Measurements from ENCODE around the gene MXD1.
"Not testable (repeated sequence)": the region's sequence is repeated elsewhere in the genome, so short reads cannot be mapped to it uniquely, and the experiment has no call there.

Gene MXD1, protein sequence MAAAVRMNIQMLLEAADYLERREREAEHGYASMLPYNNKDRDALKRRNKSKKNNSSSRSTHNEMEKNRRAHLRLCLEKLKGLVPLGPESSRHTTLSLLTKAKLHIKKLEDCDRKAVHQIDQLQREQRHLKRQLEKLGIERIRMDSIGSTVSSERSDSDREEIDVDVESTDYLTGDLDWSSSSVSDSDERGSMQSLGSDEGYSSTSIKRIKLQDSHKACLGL

DNA sequence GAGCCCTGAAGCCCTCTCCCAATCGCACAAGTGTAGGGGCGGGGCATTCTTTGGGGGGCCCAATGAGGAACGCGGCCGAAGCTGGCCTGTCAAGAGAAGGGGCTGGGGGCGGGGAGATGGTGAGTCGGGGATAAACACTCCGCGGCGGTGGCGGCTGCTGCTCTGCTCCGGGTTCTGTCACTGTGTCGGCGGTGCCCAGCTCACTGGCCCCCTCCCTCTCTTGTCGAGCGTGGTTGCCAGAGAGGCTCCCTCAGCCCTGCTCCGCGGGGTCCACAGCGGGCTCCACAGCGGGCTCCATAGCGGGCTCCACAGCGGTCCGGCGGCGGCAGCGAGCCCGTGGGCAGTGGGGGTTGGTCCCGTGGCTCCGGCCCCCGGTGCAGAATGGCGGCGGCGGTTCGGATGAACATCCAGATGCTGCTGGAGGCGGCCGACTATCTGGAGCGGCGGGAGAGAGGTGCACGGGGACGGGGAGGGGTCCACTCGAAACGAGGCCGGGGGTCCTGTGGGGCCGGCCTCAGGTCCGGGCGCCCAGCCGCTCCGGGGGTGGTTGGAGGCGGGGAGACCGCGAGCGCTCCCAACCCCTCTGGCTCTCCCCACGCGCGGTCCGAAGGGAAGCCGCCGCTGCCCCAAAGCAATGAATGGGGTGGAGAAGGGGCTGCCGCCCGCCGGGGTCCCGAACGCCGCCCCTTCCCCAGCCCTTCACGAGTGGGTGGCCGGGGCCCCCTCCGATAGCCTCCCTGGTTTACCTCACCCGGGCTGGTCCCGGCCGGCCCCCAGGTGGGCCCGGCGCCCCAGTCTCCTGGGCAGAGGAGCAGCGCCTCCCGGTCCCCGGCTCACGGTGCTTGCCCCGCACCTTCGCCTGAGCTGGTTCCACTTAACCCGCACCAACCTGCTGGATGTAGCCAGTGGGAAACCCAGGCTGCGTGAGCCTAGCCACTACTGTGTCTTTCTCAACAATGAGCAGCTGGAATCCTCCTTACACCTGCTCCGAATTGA, at the start of gene MXD1:
TSS of gene MXD1 (plus strand) at position 160 of the 996 bp plus-strand sequence. CDS start at position 382, 222 bp downstream.
- no peak for DNase-seq

DNA sequence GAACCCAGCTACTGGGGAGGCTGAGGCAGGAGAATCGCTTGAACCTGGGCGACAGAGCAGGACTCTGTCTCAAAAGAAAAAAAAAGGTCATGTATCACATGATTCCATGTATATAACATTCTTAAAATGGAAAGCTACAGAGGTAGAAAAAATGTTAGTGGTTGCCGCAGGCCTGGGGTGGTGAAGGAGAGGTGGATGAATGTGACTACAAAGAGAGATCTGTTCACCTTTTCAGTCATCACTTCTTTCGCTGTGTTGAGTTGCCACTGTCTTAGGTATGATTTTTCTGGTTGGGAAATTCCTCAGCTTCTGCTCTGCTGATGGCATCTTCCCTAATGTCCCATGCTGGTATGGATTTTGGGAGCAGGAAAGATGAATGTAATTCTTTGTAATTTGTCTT, 26.5 kb upstream of the MXD1 start:
- no peak for DNase-seq

DNA sequence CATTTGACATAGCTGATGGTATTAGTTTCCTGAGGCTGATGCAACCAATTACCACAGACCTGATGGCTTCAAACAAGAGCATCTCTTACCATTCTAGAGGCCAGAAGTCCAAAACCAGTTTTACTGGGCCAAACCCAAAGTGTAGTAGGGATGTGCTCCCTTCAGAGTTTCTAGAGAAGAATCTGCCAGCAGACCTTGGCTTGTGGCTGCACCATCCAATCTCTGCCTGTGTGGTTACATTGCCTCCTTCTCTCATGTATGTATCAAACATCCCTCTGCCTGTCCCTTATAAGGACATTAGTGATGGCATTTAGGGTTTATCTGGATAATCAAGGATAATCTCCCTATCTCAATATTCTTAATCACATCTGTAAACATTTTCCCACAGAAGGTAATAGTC, 25.6 kb upstream of the MXD1 start:
- DNase-seq, result no peak

DNA sequence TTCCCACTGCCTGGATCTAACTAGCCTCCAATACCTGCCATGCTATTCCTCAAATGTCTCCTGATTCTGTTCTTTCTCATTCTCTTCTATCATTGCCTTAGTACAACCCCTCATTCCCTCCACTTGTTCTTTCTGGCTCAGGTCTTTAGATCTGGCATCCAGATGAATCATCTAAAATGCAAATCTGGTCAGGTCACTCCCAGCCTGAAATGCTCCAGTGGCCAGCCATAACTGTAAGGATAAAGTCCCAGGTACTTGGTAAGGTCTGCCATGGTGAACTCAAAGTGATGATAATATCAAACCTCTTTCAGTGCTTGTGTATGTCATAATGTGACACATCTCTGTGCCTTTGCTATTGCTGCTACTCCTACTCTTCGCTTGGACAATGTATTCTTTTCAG, 24.0 kb upstream of the MXD1 start:
- DNase-seq, result no peak

DNA sequence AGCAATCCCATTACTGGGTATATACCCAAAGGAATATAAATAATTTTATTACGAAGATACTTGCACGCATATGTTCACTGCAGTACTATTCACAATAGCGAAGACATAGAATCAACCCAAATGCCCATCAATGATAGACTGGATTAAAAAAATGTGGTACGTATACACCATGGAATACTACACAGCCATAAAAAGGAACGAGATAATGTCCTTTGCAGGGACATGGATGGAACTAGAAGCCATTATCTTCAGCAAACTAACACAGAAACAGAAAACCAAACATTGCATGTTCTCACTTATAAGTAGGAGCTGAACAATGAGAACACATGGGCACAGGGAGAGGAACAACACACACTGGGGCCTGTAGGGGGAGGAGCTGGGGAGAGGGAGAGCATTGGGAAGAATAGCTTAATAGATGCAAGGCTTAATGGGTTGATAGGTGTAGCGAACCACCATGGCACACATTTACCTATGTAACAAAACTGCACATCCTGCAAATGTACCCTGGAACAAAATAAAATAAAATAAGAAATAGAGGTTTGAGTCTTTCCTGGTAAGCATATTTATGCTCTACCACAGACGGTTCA, 22.0 kb upstream of the MXD1 start:
- not testable (repeated sequence) for DNase-seq

DNA sequence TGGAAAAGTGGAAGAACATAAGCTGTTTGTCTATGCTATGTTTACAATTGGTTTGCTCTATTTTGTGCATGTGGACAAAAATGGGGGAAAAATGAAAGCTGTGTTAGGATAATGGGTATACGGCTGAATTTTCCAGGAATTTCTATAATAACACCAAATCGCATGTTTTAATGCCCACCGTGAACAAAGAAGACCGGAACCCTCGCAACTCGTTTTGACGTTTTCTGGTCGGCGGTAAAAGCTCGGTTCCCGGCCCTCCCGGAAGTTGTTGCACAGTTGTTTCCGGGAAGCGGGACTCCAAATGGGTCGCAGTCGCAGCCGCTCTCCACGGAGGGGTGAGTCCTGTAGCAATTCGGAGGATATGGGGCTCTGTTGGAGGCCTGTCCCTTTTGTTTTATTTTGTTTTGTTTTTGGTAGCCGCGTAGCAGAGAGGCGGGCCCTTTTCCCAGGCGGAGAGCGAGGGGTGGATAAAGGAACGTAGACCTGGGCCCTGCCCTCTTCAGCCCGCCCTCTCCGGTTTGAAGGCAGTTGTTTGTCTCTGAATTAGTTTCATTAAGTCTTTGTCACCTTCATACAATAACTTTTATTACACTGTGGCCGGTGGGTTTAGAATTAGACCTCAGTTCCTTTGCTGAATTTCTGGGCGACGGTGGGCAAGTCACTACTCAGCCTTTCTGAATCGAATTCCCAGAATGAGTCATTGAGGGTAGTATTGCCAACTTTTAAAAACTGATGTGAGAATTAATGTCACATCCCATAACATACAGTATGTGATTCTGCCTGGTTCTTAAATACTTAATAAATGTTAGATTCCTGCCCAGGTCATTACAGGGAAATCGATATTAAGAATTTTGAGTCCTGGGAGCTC, 21.0 kb upstream of the MXD1 start, which contains the start of gene SNRNP27:
TSS of gene SNRNP27 (plus strand) at position 273 of the 868 bp plus-strand sequence. CDS start at position 302, 29 bp downstream.
- peak; percentile 67 for DNase-seq

DNA sequence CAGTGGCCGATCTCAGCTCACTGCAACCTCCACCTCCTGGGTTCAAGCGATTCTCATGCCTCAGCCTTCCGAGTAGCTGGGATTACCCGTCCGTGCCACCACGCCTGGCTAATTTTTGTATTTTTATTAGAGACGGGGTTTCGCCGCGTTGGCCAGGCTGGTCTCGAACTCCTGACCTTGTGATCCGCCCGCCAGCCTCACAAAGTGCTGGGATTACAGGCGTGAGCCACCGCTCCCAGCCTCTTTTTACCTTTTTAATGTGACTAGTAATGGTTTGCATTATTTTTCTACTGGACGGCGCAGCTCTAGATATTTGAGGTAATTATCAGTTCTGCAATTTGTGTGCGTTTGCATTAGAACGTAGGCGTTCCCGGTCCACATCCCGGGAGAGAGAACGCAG, 20.2 kb upstream of the MXD1 start:
- DNase-seq, result not testable (repeated sequence)

DNA sequence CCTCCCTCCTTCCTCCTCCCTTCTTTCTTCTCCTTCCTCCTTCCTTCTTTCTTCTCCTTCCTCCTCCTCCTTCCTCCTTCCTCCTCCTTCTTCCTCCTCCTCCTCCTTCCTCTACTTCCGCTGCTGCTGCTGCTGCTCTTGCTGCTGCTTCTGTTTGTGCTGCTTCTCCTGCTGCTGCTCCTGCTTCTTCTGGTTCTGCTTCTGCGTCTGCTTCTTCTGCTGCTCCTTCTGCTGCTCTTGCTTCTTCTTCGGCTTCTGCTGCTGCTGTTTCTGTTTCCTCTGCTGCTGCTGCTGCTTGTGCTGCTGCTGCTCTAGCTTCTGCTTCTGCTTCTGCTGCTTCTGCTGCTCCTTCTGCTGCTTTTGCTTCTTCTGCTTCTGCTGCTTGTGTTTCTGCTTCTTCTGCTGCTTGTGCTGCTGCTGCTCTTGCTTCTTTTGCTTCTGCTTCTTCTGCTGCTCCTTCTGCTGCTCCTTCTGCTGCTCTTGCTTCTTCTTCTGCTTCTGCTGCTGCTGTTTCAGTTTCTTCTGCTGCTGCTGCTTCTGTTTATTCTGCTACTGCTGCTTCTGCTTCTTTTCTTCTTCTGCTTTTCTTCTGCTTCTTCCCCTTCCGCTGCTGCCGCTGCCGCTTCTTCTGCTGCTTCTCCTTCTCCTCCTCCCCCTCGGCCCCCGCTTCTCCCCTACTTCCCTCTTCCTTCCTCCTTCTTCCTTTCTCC, 12.5 kb upstream of the MXD1 start:
- DNase-seq, result no peak

DNA sequence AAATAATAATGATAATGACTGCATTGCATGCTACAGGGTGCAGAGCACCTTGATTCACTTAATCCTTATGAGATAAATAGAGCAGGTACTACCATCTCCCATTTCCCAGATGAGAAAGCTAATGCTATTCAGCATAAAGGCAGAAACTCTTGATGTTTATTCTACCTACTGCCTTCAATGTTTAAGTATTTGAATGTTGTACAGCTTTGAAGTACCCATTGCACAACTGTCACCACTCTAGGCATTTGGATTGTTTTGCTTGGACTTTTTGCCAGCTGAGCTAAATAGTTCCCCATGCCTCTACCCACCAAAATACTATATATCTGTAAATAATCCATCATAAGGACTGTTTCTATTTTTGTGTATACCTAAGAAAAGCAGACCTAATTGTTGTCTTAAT, 7.7 kb upstream of the MXD1 start:
- no peak for DNase-seq

DNA sequence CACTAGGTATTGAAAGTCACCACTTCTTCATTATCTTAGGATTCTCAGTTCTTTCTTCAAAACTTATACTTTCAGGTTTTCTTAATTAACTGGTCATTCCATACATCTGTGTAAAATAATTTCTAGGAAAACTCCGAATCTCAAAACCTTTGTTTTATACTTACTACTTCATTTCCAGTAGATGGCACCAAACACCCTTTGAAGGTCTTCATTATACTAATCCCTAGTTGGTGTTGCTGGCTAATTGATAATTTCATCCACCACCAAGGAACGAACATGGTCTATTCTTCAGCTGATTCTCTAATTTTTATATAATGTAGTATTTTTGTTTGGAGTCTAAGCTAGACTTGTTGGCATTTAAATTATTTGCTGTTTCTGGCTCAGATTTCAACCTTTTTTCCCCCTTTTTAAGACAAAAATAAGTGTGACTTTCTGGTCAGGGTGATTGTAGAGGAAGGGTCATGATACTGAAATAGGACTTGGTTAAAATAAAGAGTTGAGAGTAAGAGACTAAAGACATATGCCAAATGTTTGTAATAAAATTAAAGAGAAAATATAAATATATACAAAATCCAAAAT, 2.8 kb upstream of the MXD1 start:
- DNase-seq, result peak; percentile 31

DNA sequence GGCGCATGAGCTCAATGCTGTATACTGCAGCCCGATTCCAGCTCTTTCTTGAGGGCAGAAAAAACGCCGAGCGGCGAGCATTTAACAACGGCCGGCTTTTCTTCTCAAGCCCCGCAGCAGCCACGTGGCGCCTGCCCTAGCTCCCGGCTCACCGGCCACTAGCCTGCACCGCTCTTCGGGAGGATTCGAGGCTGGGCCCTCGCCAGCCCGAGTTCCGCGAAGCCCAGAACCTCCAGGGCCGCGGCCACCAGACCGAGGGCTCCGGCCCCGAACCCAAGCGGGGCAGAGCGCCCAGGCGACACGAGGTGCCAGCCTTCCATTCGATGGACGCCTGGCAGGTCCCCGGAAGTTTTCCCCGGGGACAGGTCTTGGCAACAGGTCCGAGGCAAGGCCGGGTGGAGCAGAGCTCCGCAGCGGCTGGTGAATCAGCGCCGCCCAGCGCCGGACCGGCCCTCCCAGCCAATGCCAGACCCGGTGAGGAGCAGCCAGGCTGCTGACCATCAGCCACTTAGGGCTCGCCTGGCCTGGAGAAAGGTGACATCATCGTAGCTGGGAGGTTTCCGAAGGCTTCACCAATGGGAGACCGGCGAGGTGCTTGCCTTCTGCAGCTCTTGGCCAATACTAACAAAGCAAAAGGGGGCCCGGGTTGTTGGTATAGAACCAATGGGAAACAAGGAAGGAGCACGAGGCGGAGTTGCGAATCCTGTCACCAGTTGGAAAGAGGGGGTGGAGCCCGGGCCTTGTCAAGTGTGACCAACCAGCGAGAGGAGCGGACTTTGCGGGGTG, 552 bp upstream of the MXD1 start:
- peak; percentile 99 for DNase-seq

DNA sequence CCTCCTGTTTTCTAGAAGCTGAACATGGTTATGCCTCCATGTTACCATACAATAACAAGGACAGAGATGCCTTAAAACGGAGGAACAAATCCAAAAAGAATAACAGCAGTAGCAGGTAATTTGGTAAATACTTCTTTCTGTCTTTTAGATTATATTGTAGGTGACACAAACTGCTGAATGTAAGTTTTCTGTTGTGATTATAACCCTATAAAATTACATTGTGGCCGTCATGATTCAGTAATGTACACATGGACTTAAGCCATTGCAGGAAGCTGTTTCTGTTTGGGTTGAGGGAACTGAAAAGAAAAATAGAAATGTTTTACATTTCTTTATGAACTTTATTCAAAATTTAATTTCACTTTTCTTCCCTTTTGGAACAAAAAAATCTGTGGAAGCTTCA, 1.2 kb downstream of the MXD1 start:
- no peak for DNase-seq

DNA sequence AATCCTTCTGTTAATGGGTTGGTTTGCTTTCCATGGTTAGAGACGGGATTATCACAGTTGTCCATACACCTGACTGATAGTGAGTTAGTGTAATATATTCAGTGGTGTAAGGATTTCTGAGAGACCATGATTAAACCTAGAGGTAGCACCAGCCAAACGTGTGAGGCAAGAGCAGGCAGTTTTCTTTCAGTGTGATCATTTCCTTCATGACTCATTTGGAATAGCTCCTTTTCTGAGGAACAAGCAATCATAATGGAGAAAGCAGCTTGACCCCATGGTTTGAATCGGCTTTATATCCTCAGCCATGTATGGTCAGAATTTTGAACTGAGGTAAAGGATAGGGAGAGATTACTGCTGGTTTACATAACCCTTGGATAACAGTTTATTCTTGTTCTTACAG, 2.9 kb downstream of the MXD1 start:
- no peak for DNase-seq

DNA sequence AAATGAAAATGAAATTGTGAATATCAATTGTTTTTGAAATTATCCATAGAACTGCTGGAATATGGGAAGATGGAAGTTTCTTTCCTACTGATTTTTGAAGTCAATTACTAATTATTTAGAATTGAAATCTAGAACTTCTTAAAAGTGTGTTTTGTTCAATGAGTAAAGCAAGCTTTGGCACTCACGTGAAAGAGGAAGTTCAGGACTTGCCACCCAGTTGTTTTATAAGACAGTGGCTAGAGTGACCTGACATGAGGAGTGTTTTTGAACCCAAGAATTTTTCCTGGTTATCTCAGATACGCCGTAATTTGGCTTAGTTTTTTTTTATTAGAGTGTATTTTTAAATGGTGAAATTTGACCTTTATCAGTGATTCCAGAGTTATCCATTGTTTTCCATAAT, 3.5 kb downstream of the MXD1 start:
- DNase-seq, result no peak

DNA sequence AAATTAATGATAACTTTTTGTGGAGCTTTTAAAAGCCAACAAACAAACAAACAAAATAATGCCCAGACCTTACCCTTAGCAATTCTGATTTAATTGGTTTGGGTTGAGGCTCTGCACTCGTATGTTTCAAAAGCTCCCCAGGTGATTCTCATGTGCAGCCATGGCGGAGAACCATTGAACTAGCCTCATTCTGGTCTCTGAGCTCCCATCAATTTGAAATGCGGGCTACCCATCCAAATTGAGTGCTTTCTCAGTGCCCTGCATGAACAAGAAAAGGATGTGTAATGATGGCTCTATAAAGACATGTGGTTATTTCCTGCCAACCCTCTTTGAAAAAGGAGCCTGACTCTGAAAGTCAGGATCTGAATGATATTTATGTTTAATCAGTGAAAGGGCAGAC, 8.2 kb downstream of the MXD1 start:
- DNase-seq, result no peak

DNA sequence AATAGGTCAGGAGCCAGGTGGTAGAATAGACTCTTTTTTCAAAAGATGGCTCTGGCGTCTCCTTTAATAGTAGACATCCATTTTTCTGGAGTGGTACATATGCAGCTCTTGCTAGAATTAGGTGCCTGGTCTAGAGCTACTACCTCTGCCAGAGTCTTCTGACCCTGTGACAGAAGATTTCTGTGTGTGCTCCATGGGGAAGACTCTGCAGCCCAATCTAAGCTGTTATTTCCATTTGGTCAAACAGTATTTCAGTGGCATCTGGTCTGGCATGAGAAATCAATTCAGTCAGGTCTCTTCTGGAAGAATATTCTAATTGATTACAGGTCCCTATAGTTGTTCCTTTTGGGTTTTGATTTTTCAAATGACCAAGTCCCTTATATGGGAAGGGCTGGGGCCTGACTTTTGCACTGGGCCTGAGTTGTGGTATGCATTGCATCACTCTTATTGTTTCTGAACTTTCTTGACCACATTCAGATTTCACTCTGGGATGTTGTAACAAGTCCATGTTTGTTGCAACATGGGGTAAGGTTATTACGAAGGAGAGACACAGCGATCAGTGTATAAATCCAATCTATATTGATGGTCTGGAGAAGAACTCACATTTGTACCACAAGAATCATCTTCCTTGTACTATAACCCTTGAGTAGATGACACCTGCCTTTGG, 12.1 kb downstream of the MXD1 start:
- no peak for DNase-seq

DNA sequence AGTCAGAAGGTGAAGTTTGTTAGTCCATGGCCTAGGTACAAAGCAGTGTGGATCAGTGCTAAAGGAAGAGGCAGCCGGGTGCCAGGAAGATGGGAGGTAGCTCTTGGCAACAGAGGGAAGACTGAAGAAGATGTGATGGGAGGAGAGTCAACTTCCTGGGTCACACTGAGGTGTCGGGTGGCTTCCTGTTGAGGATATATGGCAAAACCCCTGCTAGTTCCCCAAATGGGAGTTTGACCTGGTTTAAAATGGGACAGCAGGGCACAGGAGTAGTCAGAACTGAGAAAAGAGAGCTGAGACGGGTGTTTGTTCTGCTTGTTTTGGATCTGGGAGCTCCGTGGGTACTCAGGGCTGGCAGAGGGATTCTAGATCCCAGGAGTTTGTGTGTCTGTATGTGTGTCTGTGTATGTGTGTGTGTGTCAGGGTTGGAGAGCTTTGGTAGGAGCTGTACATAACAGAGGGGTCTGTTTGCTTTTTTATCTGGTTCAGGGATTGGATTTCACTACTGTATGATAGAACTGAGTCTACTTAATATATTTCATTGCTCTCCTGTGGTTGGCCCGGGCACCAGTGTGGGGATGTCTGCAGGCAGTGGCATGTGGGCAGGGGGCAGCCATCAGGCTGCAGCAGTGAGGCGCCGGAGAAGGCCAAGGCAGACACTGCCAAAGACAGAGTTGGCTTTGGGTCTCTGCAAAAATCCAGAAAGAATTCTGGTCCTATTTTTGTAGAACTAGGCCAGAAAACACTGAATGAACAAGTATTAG, 17.1 kb downstream of the MXD1 start:
- DNase-seq, result no peak

DNA sequence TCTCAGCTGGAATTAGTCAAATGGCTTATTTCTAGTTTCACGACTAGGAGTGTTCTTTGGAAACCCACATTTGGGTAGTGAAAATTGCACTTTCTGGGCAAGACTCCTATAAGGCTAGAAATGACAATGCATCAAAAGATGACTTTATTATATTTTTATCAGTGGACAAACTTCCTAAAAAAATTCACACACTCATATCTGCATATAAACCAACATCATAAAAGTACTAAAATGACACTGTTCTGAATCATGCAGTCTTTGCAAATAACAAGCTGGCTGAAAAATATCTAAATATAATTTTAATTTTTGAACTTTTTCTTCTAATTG, 17.6 kb downstream of the MXD1 start:
- no peak for DNase-seq

DNA sequence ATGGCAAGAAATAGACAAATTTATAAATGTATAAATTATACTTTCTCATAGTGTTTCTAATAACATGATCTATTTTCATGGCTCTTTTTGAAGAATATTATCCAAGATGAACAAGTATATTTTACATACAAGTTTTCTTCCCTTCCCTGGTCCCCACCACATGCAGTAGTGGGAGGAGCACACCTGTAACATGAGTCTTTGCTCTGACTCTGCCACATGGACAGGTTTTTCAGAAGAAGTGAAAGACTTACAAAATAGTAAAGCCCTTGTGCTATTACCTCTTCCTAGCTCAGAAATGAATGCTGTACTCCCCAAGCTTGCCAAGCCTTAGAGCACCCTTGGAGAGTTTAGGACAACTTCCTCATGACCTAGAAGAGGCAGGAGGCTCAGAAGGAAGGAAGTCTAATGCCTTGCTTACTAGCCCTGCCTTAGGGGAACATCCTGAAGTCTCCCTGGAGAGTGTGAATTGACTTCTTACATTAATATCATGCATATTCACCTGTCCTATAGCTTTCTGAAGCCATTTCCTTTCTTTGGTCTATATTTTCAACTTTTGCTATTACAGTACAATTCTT, 18.4 kb downstream of the MXD1 start:
- DNase-seq, result no peak
